ENCODE measurements around the gene LRRC55. TPM values are rescaled to one million over a fixed set of nuclear protein-coding genes. Genes with fewer than 3 reads are reported as not detected.

LRRC55 gene
- polyA plus RNA-seq, 3 donors, result 5.6 to 6.4 (median 6.4) TPM

DNA sequence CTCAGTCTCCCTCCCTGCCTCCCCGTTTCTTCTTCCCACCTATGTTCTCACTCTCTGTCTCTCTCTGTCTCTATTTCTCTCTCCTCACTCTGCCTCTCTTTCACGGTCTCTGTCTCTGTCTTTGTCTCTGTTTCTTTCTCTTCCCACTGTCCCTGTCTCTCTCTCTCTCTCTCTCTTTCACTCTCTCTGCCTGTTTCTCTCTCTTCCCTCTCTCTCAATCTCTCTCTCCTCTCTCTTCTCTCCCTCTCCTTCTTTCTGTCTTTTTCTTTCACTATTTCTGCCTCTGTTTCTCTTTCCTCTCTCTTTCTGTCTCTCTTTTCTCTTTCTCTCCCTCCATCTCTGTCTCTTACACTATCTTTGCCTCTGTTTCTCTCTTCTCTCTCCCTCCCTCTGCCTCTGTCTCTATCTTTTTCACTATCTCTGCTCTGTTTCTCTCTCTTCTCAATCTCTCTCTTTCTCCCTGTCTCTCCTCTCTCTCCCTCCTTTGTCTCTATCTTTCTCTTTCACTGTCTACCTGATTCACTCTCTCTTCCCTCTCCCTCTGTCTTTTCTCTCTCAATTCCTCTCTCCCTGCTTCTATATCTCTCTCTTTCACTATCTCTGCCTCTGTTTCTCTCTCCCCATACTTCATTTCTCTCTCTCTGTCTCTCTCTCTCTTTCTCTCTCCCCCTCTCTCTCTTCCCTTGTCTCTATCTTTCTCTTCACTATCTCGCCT is 49.9 kb downstream of the LRRC55 start:
- DNase-seq (ENCODE audit: low read depth in 3 of 3, low spot score in 2 of 3), result no peak

DNA sequence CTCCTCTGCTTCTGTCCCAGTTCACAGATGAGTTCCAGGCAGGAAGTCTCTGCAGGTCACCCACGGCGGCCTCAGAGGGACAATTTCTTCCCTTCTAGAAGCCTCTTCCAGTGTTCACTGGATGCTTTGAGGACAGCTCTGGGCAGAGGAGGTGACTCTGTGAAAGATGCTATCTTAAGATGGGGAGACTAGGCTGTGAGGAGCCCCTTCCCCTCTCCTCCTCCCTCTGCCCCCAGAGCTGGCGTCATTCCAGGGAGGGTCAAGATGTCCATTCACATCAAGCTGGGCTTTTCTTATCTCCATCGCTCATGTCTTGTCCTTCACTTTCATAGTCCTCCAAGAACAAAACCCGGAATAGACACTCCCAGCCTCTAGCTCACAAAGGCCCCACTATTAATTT is 51.9 kb downstream of the LRRC55 start:
- no peak for DNase-seq (ENCODE audit: low read depth in 3 of 3, low spot score in 2 of 3)

- DNase-seq (ENCODE audit: low read depth in 3 of 3, low spot score in 2 of 3), result no peak
These were observed 54.3 kb downstream of the LRRC55 start for GRCh38 chr11:57235761-57236703.

DNA sequence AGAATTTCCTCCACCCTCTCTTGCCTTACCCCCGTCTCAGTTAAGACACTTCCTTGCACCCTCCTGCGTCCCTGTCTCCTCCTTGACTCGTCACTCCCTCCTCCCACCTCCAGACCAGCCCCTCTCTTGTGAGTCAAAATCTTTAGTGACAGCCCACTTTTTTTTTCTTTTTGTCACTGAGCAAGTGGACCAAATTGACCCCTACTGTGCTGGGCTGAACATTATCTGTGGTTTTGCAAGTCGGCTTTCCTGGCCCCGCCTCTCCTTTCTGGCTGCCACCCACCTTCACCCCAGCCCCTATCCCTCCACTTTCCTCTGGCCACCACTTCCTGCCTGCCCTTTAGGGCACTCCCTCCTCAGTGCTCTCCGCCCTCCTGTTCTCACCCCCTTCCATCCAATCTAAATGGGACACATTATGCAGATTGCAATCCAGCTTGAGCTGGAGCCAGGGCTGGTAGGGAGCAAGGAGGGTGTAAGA is 55.5 kb downstream of the LRRC55 start, which contains the start of gene APLNR:
Gene APLNR, minus strand, starts transcription at position 47 of the 478 bp plus-strand sequence. CDS start 246 bp downstream, outside the sequence.
- no peak for DNase-seq (ENCODE audit: low read depth in 3 of 3, low spot score in 2 of 3)

DNA sequence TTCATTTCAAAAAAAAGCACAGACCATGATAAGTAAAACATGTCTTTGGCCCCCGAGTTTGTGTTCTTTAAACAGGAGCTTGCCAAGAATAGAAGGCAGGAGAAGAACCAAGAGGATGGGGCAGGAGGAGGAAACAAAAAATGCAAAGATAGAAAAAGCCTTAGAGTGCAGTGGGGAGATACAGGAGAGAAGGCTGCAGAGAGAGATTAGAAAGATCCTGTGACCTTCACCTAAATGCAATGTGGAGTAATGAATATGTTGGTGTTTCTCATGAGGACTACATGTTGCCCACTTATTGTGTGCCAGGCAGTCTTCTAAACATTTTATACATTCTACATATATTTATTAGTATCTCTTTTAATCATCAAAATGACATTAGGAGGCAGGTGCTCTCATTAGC is 57.6 kb downstream of the LRRC55 start:
- DNase-seq (ENCODE audit: low read depth in 3 of 3, low spot score in 2 of 3), result no peak

DNA sequence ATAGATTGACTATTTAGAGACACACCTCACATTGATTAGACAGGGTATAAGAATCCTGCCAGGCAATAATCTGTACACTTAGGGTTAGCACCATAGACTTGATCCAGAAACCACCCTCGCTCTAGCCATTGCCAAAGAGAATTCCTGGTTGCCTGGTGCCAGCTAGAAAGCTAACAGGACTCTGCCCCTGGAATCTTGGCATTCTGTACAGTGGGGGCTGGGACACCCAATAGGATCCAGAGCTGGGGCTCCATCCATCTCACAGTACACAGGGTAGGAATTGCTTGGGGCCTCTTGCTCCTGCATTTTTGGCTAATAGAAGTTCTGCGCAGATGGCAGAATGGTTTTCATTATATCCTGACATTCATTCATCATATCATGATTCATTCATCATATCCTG is 58.3 kb downstream of the LRRC55 start:
- DNase-seq (ENCODE audit: low read depth in 3 of 3, low spot score in 2 of 3), result no peak

DNA sequence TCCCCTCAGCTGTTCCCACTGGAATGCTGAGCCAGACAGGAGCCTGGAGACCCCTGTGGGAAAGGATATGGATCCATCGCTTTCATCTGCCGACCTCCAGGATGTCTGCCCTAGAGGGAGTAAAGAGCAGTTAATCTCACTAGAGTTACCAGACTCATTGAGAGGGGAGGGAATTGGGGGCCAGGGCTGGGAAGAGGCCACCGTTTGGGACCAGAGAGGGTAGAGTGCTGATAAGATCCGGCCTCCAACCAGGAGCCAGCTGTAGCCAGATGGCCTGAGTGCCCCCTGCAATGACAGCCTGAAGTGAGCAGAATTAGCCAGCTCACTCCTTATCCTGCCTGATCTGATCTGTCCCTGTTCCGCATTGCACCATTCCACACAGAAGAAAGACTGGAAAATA is 59.0 kb downstream of the LRRC55 start:
- no peak for DNase-seq (ENCODE audit: low read depth in 3 of 3, low spot score in 2 of 3)

Other genes starting within 250 kb of the LRRC55 start
- under 1 TPM in 2 of 3 donors, not detected in 1; 0.12 to 0.38 TPM for gene OR5AK2, start 193.0 kb upstream of the LRRC55 start, polyA plus RNA-seq (ENCODE audit: insufficient read length in 3 of 3)
- gene APLNR, start 55.3 kb downstream of the LRRC55 start, polyA plus RNA-seq (ENCODE audit: insufficient read length in 3 of 3), result 100 to 1,000 TPM in 2 of 3 donors, 10 to 100 TPM in 1; 89.4 to 110 (median 101) TPM
- gene TNKS1BP1, start 143.0 kb downstream of the LRRC55 start, polyA plus RNA-seq (ENCODE audit: insufficient read length in 3 of 3), result 10 to 100 TPM; 57.9 to 62.7 (median 60.3) TPM
- 100 to 1,000 TPM; 199 to 214 (median 203) TPM for gene SSRP1, start 153.9 kb downstream of the LRRC55 start, polyA plus RNA-seq (ENCODE audit: insufficient read length in 3 of 3)
- under 1 TPM; 0.42 to 0.76 (median 0.76) TPM for gene P2RX3, start 156.4 kb downstream of the LRRC55 start, polyA plus RNA-seq (ENCODE audit: insufficient read length in 3 of 3)
- gene PRG3, start 199.2 kb downstream of the LRRC55 start, polyA plus RNA-seq (ENCODE audit: insufficient read length in 3 of 3), result 1 to 10 TPM in 2 of 3 donors, under 1 TPM in 1; 0.33 to 1.5 (median 1.2) TPM
- 1 to 10 TPM in 2 of 3 donors, under 1 TPM in 1; 0.28 to 2.4 (median 1.9) TPM for gene PRG2, start 208.7 kb downstream of the LRRC55 start, polyA plus RNA-seq (ENCODE audit: insufficient read length in 3 of 3)
- gene SLC43A3, start 245.2 kb downstream of the LRRC55 start, polyA plus RNA-seq (ENCODE audit: insufficient read length in 3 of 3), result 10 to 100 TPM; 19.3 to 25.6 (median 22.9) TPM

All from right renal cortex interstitium (tissue), 3 donors.